ENCODE results near the gene DMRTC2.

- TF ChIP-seq CTCF (IDR thresholded peaks at IDR 0.05) (no peak), POLR2A (IDR thresholded peaks at IDR 0.05) (no peak)
Observed at GRCh38 chr19:41893899-41894298, 49.1 kb downstream of the DMRTC2 start.
